A549 (cell line): Measurements from ENCODE around the gene LCE2D. TPM values are rescaled to one million over a fixed set of nuclear protein-coding genes. Genes with fewer than 3 reads are reported as not detected.

ENCODE experiments used
- ATAC-seq, 2 experiments: fragments of 200-7000 bp in 1 of 2; fragments of >200 bp in 1 of 2; cut with Nextera tagmentation in 1 of 2; cut with Tn5 transposase in 1 of 2; 3 replicates each; pipeline versions ENCODE4 v1.8.0 to v1.9.1; 2018 to 2020; ENCODE audit warnings: mild to moderate bottlenecking in 1 of 2, moderate library complexity in 1 of 2
- CTCF ChIA-PET: fragments of 300-600 bp; sonication (Branson Sonifier 250); formaldehyde crosslinking; extraction: SDS; loops from one replicate; lab custom pipeline; 2021; ENCODE audit warnings: antibody characterized with exemption, inconsistent platforms; lab: Yijun Ruan, JAX
- POLR2A ChIA-PET: fragments of 350-600 bp; formaldehyde crosslinking; extraction: SDS; loops from one replicate; lab custom pipeline; 2021; ENCODE audit warnings: antibody characterized with exemption, inconsistent platforms; lab: Yijun Ruan, JAX
- DNase-seq, 2 experiments: peaks; one replicate each; pipeline versions ENCODE4 v3.0.0 to v3.0.0-alpha.2; 2011 to 2016; ENCODE audit warnings: low read depth in 1 of 2, low spot score in 1 of 2
- FAIRE-seq: peaks from 2 replicates; lab custom pipeline; 2011; peaks lifted over from hg19 to GRCh38; lab: Jason Lieb, UNC
- H3K27ac ChIP-seq, 2 experiments: fragments of >200 bp; sonication (Bioruptor Twin); formaldehyde crosslinking; 3 replicates each; pipeline ENCODE4 v1.5.1; 2016 to 2017
- H3K4me1 ChIP-seq: fragments of >200 bp; sonication (Bioruptor Twin); formaldehyde crosslinking; 3 replicates; pipeline ENCODE4 v1.6.1; 2016
- H3K4me2 ChIP-seq: fragments of >200 bp; sonication (Bioruptor Twin); formaldehyde crosslinking; 3 replicates; pipeline ENCODE4 v1.6.1; 2016
- H3K4me3 ChIP-seq: fragments of >200 bp; sonication (Bioruptor Twin); formaldehyde crosslinking; 3 replicates; pipeline ENCODE4 v1.5.1; 2016
- H3K9me3 ChIP-seq: fragments of >200 bp; sonication (Bioruptor Twin); formaldehyde crosslinking; 3 replicates; pipeline ENCODE4 v1.6.1; 2016
- ATOH8 ChIP-seq: fragments of 250-450 bp; sonication (Bioruptor Pico); IDR thresholded peaks from 2 replicates; pipeline ENCODE4 v1.5.0; 2020; ENCODE audit warnings: low read depth, mild to moderate bottlenecking, moderate library complexity
- CBX2 ChIP-seq: fragments of 200-600 bp; sonication (generic); IDR thresholded peaks from 2 replicates; pipeline ENCODE4 v1.6.1; 2016; ENCODE audit warnings: low read depth, mild to moderate bottlenecking, borderline replicate concordance
- CEBPB ChIP-seq, 2 experiments: fragments of >200 bp in 1 of 2; sonication (Bioruptor Twin) in 1 of 2; formaldehyde crosslinking in 1 of 2; IDR thresholded peaks; 2 replicates each; pipeline ENCODE4 v1.6.1; 2012 to 2016
- E2F6 ChIP-seq: IDR thresholded peaks from 2 replicates; pipeline ENCODE4 v1.6.1; 2012; ENCODE audit warnings: low read depth, borderline replicate concordance
- EHMT2 ChIP-seq: fragments of 200-600 bp; sonication (generic); IDR thresholded peaks from 2 replicates; pipeline ENCODE4 v1.6.1; 2016; ENCODE audit warnings: antibody characterized with exemption, low read depth, mild to moderate bottlenecking, moderate library complexity
- FOSB ChIP-seq: fragments of 250-450 bp; sonication (Bioruptor Pico); IDR thresholded peaks from 2 replicates; pipeline ENCODE4 v1.5.0; 2020; ENCODE audit warnings: mild to moderate bottlenecking, moderate library complexity
- FOXS1 ChIP-seq: fragments of 250-450 bp; sonication (Bioruptor Pico); IDR thresholded peaks from 2 replicates; pipeline ENCODE4 v1.5.0; 2020; ENCODE audit warnings: mild to moderate bottlenecking, moderate library complexity
- HES2 ChIP-seq: fragments of >200 bp; sonication (Bioruptor Twin); formaldehyde crosslinking; IDR thresholded peaks from 2 replicates; pipeline ENCODE4 v1.6.1; 2016
- HEYL ChIP-seq: fragments of 250-450 bp; sonication (Bioruptor Pico); IDR thresholded peaks from 2 replicates; pipeline ENCODE4 v1.8.0; 2021; ENCODE audit warnings: mild to moderate bottlenecking, moderate library complexity
- HOXA7 ChIP-seq: fragments of 250-450 bp; sonication (Bioruptor Pico); IDR thresholded peaks from 2 replicates; pipeline ENCODE4 v1.5.0; 2020; ENCODE audit warnings: mild to moderate bottlenecking, moderate library complexity
- HOXB13 ChIP-seq: fragments of 250-450 bp; sonication (Bioruptor Pico); IDR thresholded peaks from 2 replicates; pipeline ENCODE4 v1.5.0; 2020; ENCODE audit warnings: low read depth, mild to moderate bottlenecking, moderate library complexity
- HOXB5 ChIP-seq: fragments of 250-450 bp; sonication (Bioruptor Pico); IDR thresholded peaks from 2 replicates; pipeline ENCODE4 v1.5.0; 2020; ENCODE audit warnings: mild to moderate bottlenecking, moderate library complexity
- KDM1A ChIP-seq: fragments of 200-600 bp; sonication (generic); IDR thresholded peaks from 2 replicates; pipeline ENCODE4 v1.6.1; 2016; ENCODE audit warnings: low read depth, mild to moderate bottlenecking
- MAFK ChIP-seq: fragments of 450-650 bp; IDR thresholded peaks from 2 replicates; pipeline ENCODE4 v1.6.1; 2014; ENCODE audit not compliant: partially characterized antibody
- MYC ChIP-seq: IDR thresholded peaks from 2 replicates; pipeline ENCODE4 v1.6.1; 2012; ENCODE audit warnings: mild to moderate bottlenecking, inconsistent platforms, low read length, improper control_type of control experiment, borderline replicate concordance
- NFE2L2 ChIP-seq: fragments of 150-350 bp; conservative IDR thresholded peaks from 2 replicates; pipeline ENCODE4 v1.6.1; 2014; ENCODE audit warnings: low read length
- NR3C1 ChIP-seq: fragments of >200 bp; sonication (Bioruptor Twin); formaldehyde crosslinking; IDR thresholded peaks from 3 replicates; pipeline ENCODE4 v1.6.1; 2017
- PBX3 ChIP-seq: IDR thresholded peaks from 2 replicates; pipeline ENCODE4 v1.6.1; 2012
- POLR2A ChIP-seq: IDR thresholded peaks from 2 replicates; pipeline ENCODE4 v1.6.1; 2012; ENCODE audit warnings: mild to moderate bottlenecking, low read length
- POLR2AphosphoS2 ChIP-seq: conservative IDR thresholded peaks from 2 replicates; pipeline ENCODE4 v1.6.1; 2012; ENCODE audit warnings: low read length, improper control_type of control experiment, inconsistent platforms
- RAD21 ChIP-seq, 2 experiments: fragments of >200 bp in 1 of 2; sonication (Bioruptor Twin) in 1 of 2; formaldehyde crosslinking in 1 of 2; IDR thresholded peaks in 1 of 2; conservative IDR thresholded peaks in 1 of 2; 2 replicates in 1 of 2; 3 replicates in 1 of 2; pipeline ENCODE4 v1.6.1; 2012 to 2018; ENCODE audit warnings: inconsistent platforms in 1 of 2
- RARB ChIP-seq: fragments of 250-450 bp; sonication (Bioruptor Pico); IDR thresholded peaks from 2 replicates; pipeline ENCODE4 v1.8.0; 2021; ENCODE audit warnings: mild to moderate bottlenecking, moderate library complexity
- RCOR1 ChIP-seq: fragments of 150-350 bp; IDR thresholded peaks from 2 replicates; pipeline ENCODE4 v1.6.1; 2014; ENCODE audit warnings: antibody characterized with exemption, low read length, low read depth
- RNF2 ChIP-seq: fragments of 200-600 bp; sonication (generic); IDR thresholded peaks from 2 replicates; pipeline ENCODE4 v1.6.1; 2016; ENCODE audit warnings: low read depth, mild to moderate bottlenecking, antibody characterized with exemption, moderate library complexity, borderline replicate concordance
- SREBF2 ChIP-seq: fragments of 450-650 bp; IDR thresholded peaks from 2 replicates; pipeline ENCODE4 v1.6.1; 2014; ENCODE audit warnings: mild to moderate bottlenecking, moderate library complexity
- TP53 ChIP-seq: fragments of 250-450 bp; sonication (Bioruptor Pico); IDR thresholded peaks from 2 replicates; pipeline ENCODE4 v1.5.0; 2021; ENCODE audit warnings: mild to moderate bottlenecking, moderate library complexity
- USF2 ChIP-seq: fragments of 450-650 bp; IDR thresholded peaks from 2 replicates; pipeline ENCODE4 v1.6.1; 2014; ENCODE audit warnings: antibody characterized with exemption
- ZC3H11A ChIP-seq: fragments of 450-650 bp; IDR thresholded peaks from 2 replicates; pipeline ENCODE4 v1.6.1; 2014; ENCODE audit warnings: antibody characterized with exemption, mild to moderate bottlenecking
- ZFP36 ChIP-seq: fragments of 450-650 bp; IDR thresholded peaks from 2 replicates; pipeline ENCODE4 v1.6.1; 2014; ENCODE audit warnings: borderline replicate concordance; ENCODE audit not compliant: partially characterized antibody
- WGBS: methylation state at CpG from one replicate; pipeline ENCODE4 v1.1.6; 2017; ENCODE audit errors: missing lambda C conversion rate; 5-methylcytosine and 5-hydroxymethylcytosine counted together
- polyA plus RNA-seq, 4 experiments: library from polyadenylated mRNA; depleted of rRNA in 3 of 4; stranded (reverse); fragments of >200 nt; fragmentation: RNase III in 1 of 4; extraction: RNeasy Plus Mini Kit Qiagen cat#74134 plus additional on column Dnase treatment in 1 of 4; gene quantifications; 2 replicates in 3 of 4; 3 replicates in 1 of 4; pipeline ENCODE4 v1.2.3, GENCODE V29; 2011 to 2017

The LCE2D gene
- polyA plus RNA-seq, 2 of the 4 experiments (the other 2 are of a cell fraction), result not detected

GRCh38 chr1:152643945-152644344 is 19.2 kb upstream of the LCE2D start:
- TF ChIP-seq SREBF2 (no peak), TP53 (CRISPR knock-in tag) (no peak), PBX3 (no peak), MYC (no peak), POLR2AphosphoS2 (no peak), RARB (CRISPR knock-in tag) (no peak), HEYL (CRISPR knock-in tag) (no peak), NFE2L2 (no peak), EHMT2 (no peak), ZC3H11A (no peak)
- DNase-seq (no peak), FAIRE-seq (no peak), ATAC-seq (no peak)
- Histone ChIP-seq H3K4me1 (no peaks in the 10 kb centered on the region), H3K4me2 (no peak overlapping the region), H3K27ac (no peak overlapping the region), H3K4me3 (no peak overlapping the region), H3K9me3 (no peaks in the 10 kb centered on the region)
- WGBS, result 5% methylated on average over 3 of the region's 3 CpGs
- POLR2A ChIA-PET, result no interaction called here
- CTCF ChIA-PET, result interaction anchor here (1.5 to 6.7 kb wide), 3 partner anchors 11 to 146 kb away, joined by 3 to 34 read pairs (median 4); no protein-coding TSS in a partner anchor

- 9% methylated on average over 3 of the region's 3 CpGs for WGBS
Measured at GRCh38 chr1:152645146-152645545, 18.0 kb upstream of the LCE2D start.

GRCh38 chr1:152646656-152647055 is 16.5 kb upstream of the LCE2D start:
- no peak for ATAC-seq
- CTCF ChIA-PET, result interaction anchor here (1.2 to 6.7 kb wide), 2 partner anchors 8 to 63 kb away, joined by 3 to 34 read pairs; no protein-coding TSS in a partner anchor
- no peak for FAIRE-seq
- TF ChIP-seq FOSB (CRISPR knock-in tag), result no peak
- TF ChIP-seq TP53 (CRISPR knock-in tag), result no peak
- no peak for TF ChIP-seq MAFK
- no peak for TF ChIP-seq USF2
- TF ChIP-seq HOXB5 (CRISPR knock-in tag), result no peak
- TF ChIP-seq E2F6, result no peak
- TF ChIP-seq HES2, result no peak
- no peak for TF ChIP-seq NR3C1
- no peak for TF ChIP-seq ATOH8 (CRISPR knock-in tag)
- TF ChIP-seq RNF2, result no peak
- TF ChIP-seq KDM1A, result no peak
- TF ChIP-seq POLR2A, result no peak
- no peak for TF ChIP-seq PBX3
- no peak for TF ChIP-seq CEBPB (IDR thresholded peaks at IDR 0.05)

More at GRCh38 chr1:152645146-152645545, 18.0 kb upstream of the LCE2D start:
- POLR2A ChIA-PET, result no interaction called here
- TF ChIP-seq FOXS1 (CRISPR knock-in tag) (no peak), ATOH8 (CRISPR knock-in tag) (no peak), USF2 (no peak), HOXB13 (CRISPR knock-in tag) (no peak), CBX2 (no peak), RAD21 (conservative IDR thresholded peaks at IDR 0.05 in 1 of 2, IDR thresholded peaks at IDR 0.05 in 1 of 2) (no peak), HOXA7 (no peak), RCOR1 (no peak), ZFP36 (no peak), FOSB (CRISPR knock-in tag) (no peak), HOXB5 (CRISPR knock-in tag) (no peak), RARB (CRISPR knock-in tag) (no peak)
- TF ChIP-seq, all 56 proteins: peak for 0
- Histone ChIP-seq H3K27ac (no peak overlapping the region), H3K4me3 (no peak overlapping the region), H3K9me3 (no peaks in the 10 kb centered on the region), H3K4me1 (no peaks in the 10 kb centered on the region), H3K4me2 (no peak overlapping the region)
- DNase-seq (no peak), ATAC-seq (no peak), FAIRE-seq (no peak)
- CTCF ChIA-PET, result interaction anchor here (0.9 to 6.7 kb wide), 3 partner anchors 9 to 22 kb away, joined by 3 to 34 read pairs (median 3); partner anchors contain the start of genes LCE2D and LCE3A

More at GRCh38 chr1:152646656-152647055, 16.5 kb upstream of the LCE2D start:
- Histone ChIP-seq H3K4me1 (no peaks in the 10 kb centered on the region), H3K27ac (no peak overlapping the region), H3K4me3 (no peak overlapping the region), H3K4me2 (no peak overlapping the region), H3K9me3 (no peaks in the 10 kb centered on the region)
- POLR2A ChIA-PET, result no interaction called here
- no peak for DNase-seq
